GM12873 (cell line): ENCODE data around the gene KLRC4.

Experiments
- CTCF ChIP-seq: IDR thresholded peaks from 2 replicates; pipeline ENCODE4 v1.5.1; 2012; ENCODE audit warnings: low read depth, mild to moderate bottlenecking, moderate library complexity, low read length, control low read depth; ENCODE audit not compliant: insufficient read depth; ENCODE audit errors: missing control alignments

The KLRC4 gene, protein sequence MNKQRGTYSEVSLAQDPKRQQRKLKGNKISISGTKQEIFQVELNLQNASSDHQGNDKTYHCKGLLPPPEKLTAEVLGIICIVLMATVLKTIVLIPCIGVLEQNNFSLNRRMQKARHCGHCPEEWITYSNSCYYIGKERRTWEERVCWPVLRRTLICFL

DNA sequence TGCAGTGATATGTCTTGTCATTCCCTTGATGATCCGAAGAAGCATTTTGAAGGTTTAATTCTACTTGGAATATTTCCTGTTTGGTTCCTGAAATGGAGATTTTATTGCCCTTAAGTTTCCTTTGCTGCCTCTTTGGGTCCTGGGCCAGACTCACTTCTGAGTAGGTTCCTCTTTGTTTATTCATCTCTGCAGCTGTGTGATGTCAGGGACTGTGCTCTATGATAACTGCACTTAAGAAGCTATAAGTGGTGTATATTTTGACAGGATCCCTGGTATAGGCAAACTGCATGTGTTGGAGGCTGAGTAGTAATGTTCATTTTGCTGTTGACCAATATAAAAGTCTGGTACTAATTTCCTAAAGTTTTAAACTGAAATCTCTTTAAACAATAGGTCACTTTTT, at the start of gene KLRC4:
Gene KLRC4 (minus strand): TSS at position 366 of the 400 bp plus-strand sequence. CDS start 182 bp downstream, at position 184.
- no peak for TF ChIP-seq CTCF

DNA sequence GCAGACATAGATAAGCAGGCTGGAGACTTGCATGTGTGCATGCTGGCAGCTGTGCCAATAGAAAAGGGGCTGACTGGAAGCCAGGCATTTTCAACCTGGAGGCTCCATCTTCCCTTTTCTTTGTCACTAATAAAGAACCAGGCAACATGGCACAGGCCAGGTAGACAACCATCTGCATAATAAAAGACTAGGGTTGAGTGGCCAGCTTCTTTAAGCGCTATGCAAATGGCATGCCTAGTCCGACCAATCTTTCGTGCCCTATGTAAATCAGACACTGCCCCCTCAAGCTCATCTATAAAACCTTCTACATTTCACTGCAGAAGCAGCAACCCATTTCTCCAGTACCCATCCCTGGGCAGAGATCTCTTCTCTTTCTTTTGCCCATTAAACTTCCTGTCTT, 48.2 kb upstream of the KLRC4 start:
- no peak for TF ChIP-seq CTCF

DNA sequence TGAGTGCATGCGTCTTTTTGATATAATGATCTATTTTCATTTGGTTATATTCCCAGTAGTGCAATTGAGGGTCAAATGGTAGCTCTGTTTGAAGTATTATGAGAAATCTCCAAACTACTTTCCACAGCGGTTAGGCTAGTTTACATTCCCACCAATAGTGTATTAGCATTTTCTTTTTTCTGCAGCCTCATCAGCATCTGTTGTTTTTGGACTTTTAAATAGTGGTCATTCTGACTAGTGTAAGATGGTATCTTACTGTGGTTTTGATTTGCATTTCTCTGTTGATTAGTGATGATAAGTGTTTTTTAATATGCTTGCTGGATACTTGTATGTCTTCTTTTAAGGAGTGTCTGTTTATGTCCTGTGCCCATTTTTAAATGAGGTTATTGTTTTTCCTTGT, 47.3 kb upstream of the KLRC4 start:
- TF ChIP-seq CTCF = no peak

GRCh38 chr12:10455766-10456165, 46.2 kb upstream of the KLRC4 start:
- TF ChIP-seq CTCF = no peak

DNA sequence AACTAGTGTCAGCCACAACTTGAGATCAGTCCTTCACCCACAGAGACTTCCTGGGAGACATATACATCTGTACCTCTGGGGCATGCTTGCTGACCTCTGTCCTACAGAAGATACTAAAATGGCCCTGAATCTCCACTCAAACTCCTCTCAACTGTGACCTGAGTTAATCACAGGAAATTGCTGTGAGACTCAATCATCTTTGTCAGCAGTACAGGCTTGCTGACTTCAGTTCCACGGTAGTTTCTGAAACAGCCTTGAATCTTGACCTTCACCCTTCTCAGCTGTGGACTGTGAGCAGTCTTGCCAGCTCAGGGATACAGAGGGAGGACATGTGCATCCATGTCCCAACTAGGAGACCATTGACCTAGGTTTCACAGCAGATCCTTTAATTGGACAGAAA, 45.0 kb upstream of the KLRC4 start:
- no peak for TF ChIP-seq CTCF

- no peak for TF ChIP-seq CTCF
These were observed 43.6 kb upstream of the KLRC4 start, which contains the start of gene KLRC1 for GRCh38 chr12:10453156-10453555. TSS of gene KLRC1 (minus strand) at chr12:10453377. CDS start at chr12:10451156, 2,221 bp downstream.

DNA sequence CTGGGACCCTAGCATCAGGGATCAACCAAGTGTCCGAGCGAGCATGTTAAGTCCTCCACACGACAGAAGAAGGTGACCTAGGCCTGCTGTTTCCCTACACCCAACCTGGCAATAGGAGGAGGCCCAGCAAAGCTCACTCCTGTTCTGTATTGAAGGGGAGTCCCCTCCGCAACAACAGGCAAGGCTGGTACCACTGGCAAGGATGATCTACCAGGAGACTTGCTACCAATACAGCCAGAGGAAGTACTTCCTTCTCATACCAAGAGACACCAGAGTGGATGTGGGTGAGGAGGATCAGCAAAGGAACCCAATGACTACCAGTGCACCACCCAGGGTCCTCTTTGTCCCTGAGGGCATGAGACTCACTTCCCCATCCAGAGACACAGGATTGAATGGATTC, 38.7 kb upstream of the KLRC4 start:
- TF ChIP-seq CTCF = no peak
